Lower leg skin (tissue), 4 donors: ENCODE data around the gene LDAH. TPM values are rescaled to one million over a fixed set of nuclear protein-coding genes. Genes with fewer than 3 reads are reported as not detected.
A peak's percentile ranks its signal among the peaks of the same experiment; 100 is the strongest.

Source experiments
- DNase-seq, 2 donors: peaks; one replicate each; pipeline ENCODE4 v3.0.0-alpha.2; 2019; ENCODE audit warnings: low spot score in 2 of 2
- H3K4me3 ChIP-seq: fragments of 200-600 bp; sonication (generic); 2 replicates; pipeline ENCODE4 v1.5.1; 2017; ENCODE audit warnings: mild to moderate bottlenecking, low read depth; ENCODE audit not compliant: poor library complexity, severe bottlenecking
- CTCF ChIP-seq, 3 donors: fragments of 450-650 bp; IDR thresholded peaks; one replicate each; pipeline ENCODE4 v1.5.1; 2016; ENCODE audit warnings: antibody characterized with exemption in 3 of 3, mild to moderate bottlenecking in 3 of 3, moderate library complexity in 2 of 3
- POLR2A ChIP-seq, 2 donors: fragments of 450-650 bp; IDR thresholded peaks; one replicate each; pipeline ENCODE4 v1.6.1; 2016 to 2017; ENCODE audit warnings: antibody characterized with exemption in 2 of 2, mild to moderate bottlenecking in 1 of 2, moderate library complexity in 1 of 2
- WGBS, 2 donors: methylation state at CpG; one replicate each; pipeline ENCODE4 v1.1.5; 2018; 5-methylcytosine and 5-hydroxymethylcytosine counted together
- intact Hi-C: fragments of 100-400 bp; cut with DNase I; formaldehyde crosslinking; loops from one replicate; pipeline ENCODE4 v1.15.0; 2023; ENCODE audit warnings: low total_unique reads
- total RNA-seq, 4 donors: library from RNA; depleted of rRNA; stranded (reverse); fragments of >200 nt; gene quantifications; one replicate each; pipeline ENCODE4 v1.1.0, GENCODE V29; 2016

Gene LDAH
- total RNA-seq, 4 donors from 2014 or later: 8.5 to 16.2 (median 11.6) TPM

- intact Hi-C loops: no loop called here
- H3K4me3 ChIP-seq: no peak overlapping the region
- WGBS, 2 donors: 77 to 84% methylated on average over 7 of the region's 7 CpGs
- no peak for TF ChIP-seq CTCF (IDR thresholded peaks at IDR 0.05)
- TF ChIP-seq POLR2A (IDR thresholded peaks at IDR 0.05): no peak
- DNase-seq: no peak
These were observed 140.6 kb downstream of the LDAH start for GRCh38 chr2:20682167-20682920.

- WGBS, 2 donors: 90 to 92% methylated on average over 10 of the region's 10 CpGs
These were observed 142.0 kb downstream of the LDAH start for GRCh38 chr2:20680744-20681375.

GRCh38 chr2:20678780-20679179 lies 144.1 kb downstream of the LDAH start:
- TF ChIP-seq POLR2A (IDR thresholded peaks at IDR 0.05): no peak
- no peak for TF ChIP-seq CTCF (IDR thresholded peaks at IDR 0.05)
- DNase-seq: peak in 1 of 2 donors; percentile 75
- 94 to 95% methylated on average over 2 of the region's 2 CpGs for WGBS, 2 donors
- intact Hi-C loops: no loop called here
- H3K4me3 ChIP-seq: no peak overlapping the region

More at GRCh38 chr2:20680744-20681375, 142.0 kb downstream of the LDAH start:
- DNase-seq: peak in 1 of 2 donors; percentile 80
- intact Hi-C loops: no loop called here
- TF ChIP-seq POLR2A (IDR thresholded peaks at IDR 0.05) (no peak), CTCF (IDR thresholded peaks at IDR 0.05) (no peak)
- no peak overlapping the region for H3K4me3 ChIP-seq

GRCh38 chr2:20678086-20678395 lies 144.9 kb downstream of the LDAH start:
- TF ChIP-seq POLR2A (IDR thresholded peaks at IDR 0.05): no peak
- TF ChIP-seq CTCF (IDR thresholded peaks at IDR 0.05): no peak
- no peak for DNase-seq
- WGBS, 2 donors: 85 to 88% methylated on average over 1 of the region's 1 CpG
- intact Hi-C loops: no loop called here
- H3K4me3 ChIP-seq: no peak overlapping the region

- intact Hi-C loops: no loop called here
- DNase-seq: peak in 1 of 2 donors; percentile 79
- no peak for TF ChIP-seq POLR2A (IDR thresholded peaks at IDR 0.05)
- TF ChIP-seq CTCF (IDR thresholded peaks at IDR 0.05): no peak
- WGBS, 2 donors: 81% methylated on average over 14 to 15 of the region's 15 CpGs
- no peak overlapping the region for H3K4me3 ChIP-seq
These were observed 145.4 kb downstream of the LDAH start for GRCh38 chr2:20677301-20678085.
